WTC11 (cell line): Measurements from ENCODE around the gene ATF1. TPM values are rescaled to one million over a fixed set of nuclear protein-coding genes. Genes with fewer than 3 reads are reported as not detected.
"Not testable (repeated sequence)": the region's sequence is repeated elsewhere in the genome, so short reads cannot be mapped to it uniquely, and the experiment has no call there.

Experiments used
- ATAC-seq: fragments of 200-7000 bp; cut with Tn5 transposase; 2 replicates; pipeline ENCODE4 v1.10.0; 2021; ENCODE audit warnings: mild to moderate bottlenecking, moderate library complexity
- CTCF ChIA-PET: fragments of 300-600 bp; sonication (Branson Sonifier 250); formaldehyde crosslinking; loops from one replicate; lab custom pipeline; 2021; ENCODE audit warnings: antibody characterized with exemption; lab: Charles Lee
- POLR2A ChIA-PET: fragments of 350-600 bp; sonication (Branson Sonifier 250); formaldehyde crosslinking; loops from one replicate; lab custom pipeline; 2021; ENCODE audit warnings: antibody characterized with exemption; lab: Charles Lee
- DNase-seq: peaks from one replicate; pipeline ENCODE4 v3.0.0; 2021; ENCODE audit warnings: low spot score
- H3K27ac Mint-ChIP-seq: 2 replicates; pipeline ENCODE4 v1.8.0; 2021; ENCODE audit warnings: mixed read lengths
- H3K27me3 Mint-ChIP-seq: 2 replicates; pipeline ENCODE4 v1.8.0; 2021; ENCODE audit warnings: low read depth, mild to moderate bottlenecking, moderate library complexity, mixed read lengths
- H3K36me3 Mint-ChIP-seq: 2 replicates; pipeline ENCODE4 v1.8.0; 2021; ENCODE audit warnings: mixed read lengths
- H3K4me1 Mint-ChIP-seq: 2 replicates; pipeline ENCODE4 v1.8.0; 2022; ENCODE audit warnings: mixed read lengths
- H3K4me3 Mint-ChIP-seq: 2 replicates; pipeline ENCODE4 v1.8.0; 2021; ENCODE audit warnings: mild to moderate bottlenecking, moderate library complexity, mixed read lengths
- H3K9me3 Mint-ChIP-seq: 2 replicates; pipeline ENCODE4 v1.8.0; 2021; ENCODE audit warnings: mixed read lengths
- ATF2 ChIP-seq: sonication (generic); formaldehyde crosslinking; IDR thresholded peaks from 2 replicates; pipeline ENCODE4 v1.8.1; 2022; ENCODE audit warnings: low read depth, missing genetic modification reagents, borderline replicate concordance
- FOXK1 ChIP-seq: sonication (generic); formaldehyde crosslinking; IDR thresholded peaks from 2 replicates; pipeline ENCODE4 v1.8.0; 2022; ENCODE audit warnings: mild to moderate bottlenecking, moderate library complexity, missing genetic modification reagents
- GRHL2 ChIP-seq: fragments of 250-450 bp; sonication (Bioruptor Pico); IDR thresholded peaks from 2 replicates; pipeline ENCODE4 v1.8.0; 2022; ENCODE audit warnings: mild to moderate bottlenecking, moderate library complexity; ENCODE audit not compliant: insufficient replicate concordance, severe bottlenecking
- IRF2 ChIP-seq: sonication (generic); formaldehyde crosslinking; IDR thresholded peaks from 2 replicates; pipeline ENCODE4 v1.8.0; 2022; ENCODE audit warnings: low read depth, missing genetic modification reagents, borderline replicate concordance
- JAZF1 ChIP-seq: fragments of 250-450 bp; sonication (Bioruptor Pico); IDR thresholded peaks from 2 replicates; pipeline ENCODE4 v1.9.0; 2021; ENCODE audit warnings: moderate library complexity, mild to moderate bottlenecking, inconsistent platforms
- MXD4 ChIP-seq: fragments of 250-450 bp; sonication (Bioruptor Pico); IDR thresholded peaks from 2 replicates; pipeline ENCODE4 v1.8.0; 2021; ENCODE audit warnings: mild to moderate bottlenecking, moderate library complexity, borderline replicate concordance
- TEAD1 ChIP-seq: sonication (generic); formaldehyde crosslinking; IDR thresholded peaks from 2 replicates; pipeline ENCODE4 v1.8.0; 2022; ENCODE audit warnings: mild to moderate bottlenecking, missing genetic modification reagents
- USF1 ChIP-seq: sonication (generic); formaldehyde crosslinking; IDR thresholded peaks from 2 replicates; pipeline ENCODE4 v1.8.0; 2022; ENCODE audit warnings: mild to moderate bottlenecking, missing genetic modification reagents
- USF2 ChIP-seq: sonication (generic); formaldehyde crosslinking; IDR thresholded peaks from 2 replicates; pipeline ENCODE4 v1.8.1; 2023; ENCODE audit warnings: mild to moderate bottlenecking, missing genetic modification reagents, moderate library complexity
- ZBTB43 ChIP-seq: sonication (generic); formaldehyde crosslinking; IDR thresholded peaks from 2 replicates; pipeline ENCODE4 v1.8.1; 2023; ENCODE audit warnings: mild to moderate bottlenecking, missing genetic modification reagents
- ZNF232 ChIP-seq: sonication (generic); formaldehyde crosslinking; IDR thresholded peaks from 2 replicates; pipeline ENCODE4 v1.8.0; 2022; ENCODE audit warnings: mild to moderate bottlenecking, missing genetic modification reagents
- ZNF263 ChIP-seq: sonication (generic); formaldehyde crosslinking; IDR thresholded peaks from 2 replicates; pipeline ENCODE4 v1.8.1; 2022; ENCODE audit warnings: low read depth, mild to moderate bottlenecking, moderate library complexity, missing genetic modification reagents
- ZNF512 ChIP-seq: sonication (generic); formaldehyde crosslinking; IDR thresholded peaks from 2 replicates; pipeline ENCODE4 v1.8.1; 2022; ENCODE audit warnings: missing genetic modification reagents, borderline replicate concordance
- ZNF532 ChIP-seq: fragments of 250-450 bp; sonication (Bioruptor Pico); IDR thresholded peaks from 2 replicates; pipeline ENCODE4 v1.9.0; 2021; ENCODE audit warnings: mild to moderate bottlenecking, borderline replicate concordance
- ZNF671 ChIP-seq: fragments of 250-450 bp; sonication (Bioruptor Pico); IDR thresholded peaks from 2 replicates; pipeline ENCODE4 v1.8.0; 2021; ENCODE audit warnings: mild to moderate bottlenecking
- total RNA-seq: library from RNA; stranded (reverse); gene quantifications from 3 replicates; pipeline ENCODE4 v1.2.3, GENCODE V29; 2021

The ATF1 gene
- total RNA-seq, 1 experiment from 2014 or later: 34.8 TPM

- DNase-seq (no peak), ATAC-seq (no peak)
- Mint-ChIP-seq H3K4me1 (no peaks in the 10 kb centered on the region), H3K4me3 (no peak overlapping the region), H3K27me3 (no peaks in the 10 kb centered on the region), H3K36me3 (no peaks in the 10 kb centered on the region), H3K9me3 (no peaks in the 10 kb centered on the region), H3K27ac (no peak overlapping the region)
- ChIA-PET POLR2A (no interaction called here), CTCF (no interaction called here)
- no peak for TF ChIP-seq ATF2 (CRISPR knock-in tag)
Observed at GRCh38 chr12:50848963-50849362, 85.1 kb downstream of the ATF1 start.

GRCh38 chr12:50855218-50855617, 91.3 kb downstream of the ATF1 start:
- not testable (repeated sequence) for DNase-seq, ATAC-seq, H3K36me3 Mint-ChIP-seq

GRCh38 chr12:50855679-50856078, 91.8 kb downstream of the ATF1 start:
- POLR2A ChIA-PET, ATAC-seq, H3K36me3 Mint-ChIP-seq, H3K27me3 Mint-ChIP-seq, CTCF ChIA-PET, H3K4me3 Mint-ChIP-seq, DNase-seq, H3K4me1 Mint-ChIP-seq, H3K27ac Mint-ChIP-seq: not testable (repeated sequence)
- peaks cover 18% of the 10 kb centered on the region for H3K9me3 Mint-ChIP-seq

More at GRCh38 chr12:50855218-50855617, 91.3 kb downstream of the ATF1 start:
- peaks cover 18% of the 10 kb centered on the region for H3K9me3 Mint-ChIP-seq
- CTCF ChIA-PET, H3K4me1 Mint-ChIP-seq, POLR2A ChIA-PET, H3K27ac Mint-ChIP-seq, H3K4me3 Mint-ChIP-seq, H3K27me3 Mint-ChIP-seq: not testable (repeated sequence)

GRCh38 chr12:50859621-50860310, 95.9 kb downstream of the ATF1 start:
- CTCF ChIA-PET: interaction anchor here (0.7 to 1.5 kb wide), 2 partner anchors 34 to 95 kb away, joined by 3 read pairs; no protein-coding TSS in a partner anchor
- no peak for DNase-seq
- H3K4me1 Mint-ChIP-seq: no peaks in the 10 kb centered on the region
- POLR2A ChIA-PET: no interaction called here
- H3K4me3 Mint-ChIP-seq: no peak overlapping the region
- ATAC-seq: no peak
- H3K36me3 Mint-ChIP-seq: peaks cover 8% of the 10 kb centered on the region
- peaks cover 16% of the 10 kb centered on the region for H3K9me3 Mint-ChIP-seq
- H3K27ac Mint-ChIP-seq: no peak overlapping the region
- no peaks in the 10 kb centered on the region for H3K27me3 Mint-ChIP-seq
- TF ChIP-seq USF2 (no peak), ZNF671 (no peak), IRF2 (no peak), ATF2 (CRISPR knock-in tag) (no peak), FOXK1 (CRISPR knock-in tag) (no peak), ZNF232 (no peak), ZNF512 (CRISPR knock-in tag) (no peak), ZNF263 (CRISPR knock-in tag) (no peak), JAZF1 (CRISPR knock-in tag) (no peak), USF1 (CRISPR knock-in tag) (no peak), TEAD1 (CRISPR knock-in tag) (no peak), ZBTB43 (CRISPR knock-in tag) (no peak), ZNF532 (CRISPR knock-in tag) (no peak), GRHL2 (no peak), MXD4 (no peak)
